Smooth muscle cell of the umbilical artery (primary cell): ENCODE results near the gene TMEM252. TPM values are rescaled to one million over a fixed set of nuclear protein-coding genes. Genes with fewer than 3 reads are reported as not detected.

Experiments used
- total RNA-seq: library from RNA; depleted of rRNA; stranded (reverse); fragments of >200 nt; gene quantifications from 2 replicates; pipeline ENCODE4 v1.2.3, GENCODE V29; 2014

The TMEM252 gene
- not detected in 2 replicates for total RNA-seq

GRCh38 chr9:68540712-68541535 is at the start of gene TMEM252:
TMEM252 (minus strand) TSS chr9:68540883; CDS start chr9:68540814, 69 bp downstream.

Other genes with a start within 250 kb of the TMEM252 start
- gene FOXD4L3, start 238.0 kb downstream of the TMEM252 start, total RNA-seq, result not detected in 2 replicates
- 3.0 TPM in 2 replicates for gene PGM5, start 184.3 kb downstream of the TMEM252 start, total RNA-seq
- gene PIP5K1B, start 164.4 kb upstream of the TMEM252 start, total RNA-seq, result under 0.01 and 0.14 TPM in 2 replicates